GM12878 (cell line): ENCODE measurements around the gene ZDHHC19. TPM values are rescaled to one million over a fixed set of nuclear protein-coding genes. Genes with fewer than 3 reads are reported as not detected.

Experiments used
- ATAC-seq: fragments of 200-7000 bp; cut with Tn5 transposase; 3 replicates; pipeline ENCODE4 v1.9.1; 2020; ENCODE audit warnings: mild to moderate bottlenecking, moderate library complexity
- BruUV-seq: library from RNA; stranded (reverse); fragments of 400-500 nt; replicated peaks from 2 replicates; lab custom pipeline; 2021; lab: Mats Ljungman, UMichigan
- CTCF ChIA-PET: fragments of 300-600 bp; sonication (Branson Sonifier 250); formaldehyde crosslinking; extraction: SDS; loops from one replicate; lab custom pipeline; 2021; ENCODE audit warnings: inconsistent platforms; lab: Yijun Ruan, JAX
- POLR2A ChIA-PET: fragments of 350-600 bp; formaldehyde crosslinking; extraction: SDS; loops from one replicate; lab custom pipeline; 2021; ENCODE audit warnings: inconsistent platforms; lab: Charles Lee
- RAD21 ChIA-PET: fragments of 300-600 bp; sonication (Branson Sonifier 250); formaldehyde crosslinking; loops from one replicate; lab custom pipeline; 2023; ENCODE audit warnings: antibody characterized with exemption; ENCODE audit not compliant: unreplicated experiment; lab: Charles Lee
- SMC1A ChIA-PET: fragments of 300-600 bp; sonication (Branson Sonifier 250); formaldehyde crosslinking; loops from one replicate; lab custom pipeline; 2023; ENCODE audit not compliant: unreplicated experiment, uncharacterized antibody; lab: Charles Lee
- DNase-seq: peaks from one replicate; pipeline ENCODE4 v3.0.0-alpha.2; 2011; ENCODE audit warnings: low read depth, low spot score
- FAIRE-seq: peaks from 3 replicates; lab custom pipeline; 2011; peaks lifted over from hg19 to GRCh38; lab: Jason Lieb, UNC
- H2AFZ ChIP-seq: 2 replicates; pipeline ENCODE4 v1.6.0; 2011; ENCODE audit warnings: low read depth, low read length, control low read depth; ENCODE audit not compliant: control insufficient read depth
- H3K27ac ChIP-seq: 2 replicates; pipeline ENCODE4 v1.5.1; 2011; ENCODE audit warnings: control low read depth; ENCODE audit not compliant: control insufficient read depth, insufficient read depth
- H3K27me3 ChIP-seq, 2 experiments: replicated peaks in 1 of 2; 2 replicates each; pipeline versions ENCODE4 v1.6.0 to v1.6.1; 2011; ENCODE audit warnings: low read length in 1 of 2; ENCODE audit not compliant: control insufficient read depth in 2 of 2, insufficient read depth in 2 of 2
- H3K36me3 ChIP-seq, 2 experiments: 2 replicates each; pipeline ENCODE4 v1.5.1; 2011; ENCODE audit warnings: low read length in 1 of 2; ENCODE audit not compliant: control insufficient read depth in 2 of 2, insufficient read depth in 2 of 2
- H3K4me1 ChIP-seq: 2 replicates; pipeline ENCODE4 v1.6.1; 2011; ENCODE audit warnings: mild to moderate bottlenecking, low read length, moderate library complexity, mixed read lengths; ENCODE audit not compliant: control insufficient read depth, insufficient read depth
- H3K4me2 ChIP-seq: 2 replicates; pipeline ENCODE4 v1.6.0; 2011; ENCODE audit warnings: control low read depth; ENCODE audit not compliant: control insufficient read depth, insufficient read depth
- H3K4me3 ChIP-seq: fragments of 200-600 bp; sonication (generic); 2 replicates; pipeline ENCODE4 v1.5.1; 2016
- H3K79me2 ChIP-seq: 2 replicates; pipeline ENCODE4 v1.6.0; 2011; ENCODE audit warnings: low read length; ENCODE audit not compliant: control insufficient read depth, insufficient read depth
- H3K9ac ChIP-seq: 2 replicates; pipeline ENCODE4 v1.8.0; 2011; ENCODE audit warnings: low read length, control low read depth, mixed read lengths; ENCODE audit not compliant: control insufficient read depth, insufficient read depth
- H3K9me3 ChIP-seq: replicated peaks from 3 replicates; pipeline ENCODE4 v1.5.1; 2011; ENCODE audit warnings: mild to moderate bottlenecking, low read length; ENCODE audit not compliant: control insufficient read depth, insufficient read depth
- H4K20me1 ChIP-seq: 2 replicates; pipeline ENCODE4 v1.6.0; 2011; ENCODE audit not compliant: control insufficient read depth, insufficient read depth
- BCL11A ChIP-seq: IDR thresholded peaks from 2 replicates; pipeline ENCODE4 v1.6.1; 2011; ENCODE audit warnings: low read depth, low read length
- BCLAF1 ChIP-seq: fragments of 450-650 bp; IDR thresholded peaks from 2 replicates; pipeline ENCODE4 v1.6.1; 2017; ENCODE audit warnings: antibody characterized with exemption, mild to moderate bottlenecking, moderate library complexity
- EGR1 ChIP-seq, 2 experiments: IDR thresholded peaks; 1 replicate in 1 of 2; 2 replicates in 1 of 2; pipeline ENCODE4 v1.6.1; 2011 to 2012; ENCODE audit warnings: low read depth in 2 of 2, low read length in 2 of 2, borderline replicate concordance in 1 of 2, mild to moderate bottlenecking in 1 of 2, moderate library complexity in 1 of 2
- MEF2A ChIP-seq: IDR thresholded peaks from 2 replicates; pipeline ENCODE4 v1.6.1; 2011; ENCODE audit warnings: low read depth, mild to moderate bottlenecking, low read length, moderate library complexity; ENCODE audit not compliant: insufficient read depth
- POLR2A ChIP-seq: IDR thresholded peaks from 2 replicates; pipeline ENCODE4 v1.6.1; 2011; ENCODE audit warnings: low read depth, mild to moderate bottlenecking, low read length
- RELB ChIP-seq: fragments of 450-650 bp; IDR thresholded peaks from 2 replicates; pipeline ENCODE4 v1.6.1; 2017; ENCODE audit warnings: low read depth, mild to moderate bottlenecking, moderate library complexity
- STAT3 ChIP-seq: IDR thresholded peaks from 2 replicates; pipeline ENCODE4 v1.6.1; 2011; ENCODE audit warnings: low read depth, low read length, improper control_type of control experiment
- WGBS: methylation state at CpG from one replicate; pipeline ENCODE4 v1.1.6; 2016; ENCODE audit warnings: low lambda C conversion rate; ENCODE audit not compliant: insufficient replicate concordance, insufficient coverage; ENCODE audit errors: missing lambda C conversion rate; 5-methylcytosine and 5-hydroxymethylcytosine counted together
- in situ Hi-C: fragments of 300-500 bp; cut with MboI; formaldehyde crosslinking; loops from 9 replicates; pipeline ENCODE4 v1.14.3; 2018; ENCODE audit warnings: mixed read lengths
- intact Hi-C: fragments of 100-400 bp; cut with micrococcal nuclease; formaldehyde crosslinking; loops from one replicate; pipeline ENCODE4 v1.14.2; 2022; ENCODE audit not compliant: unreplicated experiment
- polyA plus RNA-seq, 11 experiments: library from polyadenylated mRNA; depleted of rRNA in 4 of 11; unstranded in 6 of 11; stranded (reverse) in 5 of 11; fragments of >200 nt; fragmentation: Nextera tagmentation in 4 of 11; fragmentation: Illumina TruSeq in 1 of 11; extraction: Ambion mirVana in 4 of 11; extraction: Trizol in 1 of 11; gene quantifications; 1 replicate in 1 of 11; 2 replicates in 10 of 11; pipeline versions ENCODE4 v1.2.1 to v1.2.3, GENCODE V29; 2011 to 2016; ENCODE audit warnings: inconsistent platforms in 2 of 11, missing spikeins in 2 of 11, low read depth in 1 of 11
- total RNA-seq, 4 experiments: library from RNA; depleted of rRNA in 3 of 4; stranded (reverse); fragments of >200 nt in 3 of 4; fragmentation: Illumina TruSeq in 1 of 4; extraction: Trizol in 1 of 4; gene quantifications; 2 replicates each; pipeline versions ENCODE4 v1.2.1 to v1.2.3, GENCODE V29; 2013 to 2021
- TF ChIP-seq, protein P1 (sequence below): fragments of 450-650 bp; IDR thresholded peaks from 2 replicates; pipeline ENCODE4 v1.6.1; 2017; ENCODE audit warnings: mild to moderate bottlenecking, low read depth, inconsistent platforms; ENCODE audit not compliant: poor library complexity, severe bottlenecking
- TF ChIP-seq, protein P2 (sequence below): IDR thresholded peaks from 2 replicates; pipeline ENCODE4 v1.6.1; 2011; ENCODE audit warnings: low read depth, low read length, improper control_type of control experiment, borderline replicate concordance
- TF ChIP-seq, protein P3 (sequence below): fragments of 450-650 bp; IDR thresholded peaks from 2 replicates; pipeline ENCODE4 v1.6.1; 2014; ENCODE audit warnings: mild to moderate bottlenecking

ZDHHC19 gene
- total and polyA plus RNA-seq, 10 of the 15 experiments (the other 5 are each of a cell fraction or from before 2014, with no cell fraction given) = 0.26 TPM; not detected in 9

- Histone ChIP-seq H3K79me2 (no peaks in the 10 kb centered on the region), H3K9ac (no peak overlapping the region), H3K36me3 (no peaks in the 10 kb centered on the region), H3K9me3 (no peaks in the 10 kb centered on the region), H3K4me1 (peaks cover 10% of the 10 kb centered on the region), H2AFZ (no peak overlapping the region), H3K4me3 (no peak overlapping the region), H3K4me2 (no peak overlapping the region), H3K27ac (no peak overlapping the region), H4K20me1 (no peaks in the 10 kb centered on the region), H3K27me3 (no peaks in the 10 kb centered on the region)
- ChIA-PET SMC1A (interaction anchor here (1.4 kb wide), 1 partner anchor 15 kb away, joined by 3 read pairs; no protein-coding TSS in a partner anchor), CTCF (interaction anchor here (1.0 kb wide), 1 partner anchor 303 kb away, joined by 3 read pairs; no protein-coding TSS in a partner anchor), RAD21 (no interaction called here), POLR2A (no interaction called here)
- FAIRE-seq = no peak
- 80% methylated on average over 10 of the region's 10 CpGs for WGBS
- intact Hi-C loops = no loop called here
- no peak for ATAC-seq
- in situ Hi-C loops = no loop called here
- no peak for DNase-seq
- BruUV-seq = no TSS peak
- TF ChIP-seq RELB (no peak), MEF2A (no peak), BCLAF1 (no peak), EGR1 (IDR thresholded peaks at IDR 0.05; ENCODE audit: borderline replicate concordance in 1 of 2, low read depth in 2 of 2, low read length in 2 of 2) (no peak), STAT3 (no peak), BCL11A (no peak), POLR2A (no peak)
- TF ChIP-seq, protein P1, sequence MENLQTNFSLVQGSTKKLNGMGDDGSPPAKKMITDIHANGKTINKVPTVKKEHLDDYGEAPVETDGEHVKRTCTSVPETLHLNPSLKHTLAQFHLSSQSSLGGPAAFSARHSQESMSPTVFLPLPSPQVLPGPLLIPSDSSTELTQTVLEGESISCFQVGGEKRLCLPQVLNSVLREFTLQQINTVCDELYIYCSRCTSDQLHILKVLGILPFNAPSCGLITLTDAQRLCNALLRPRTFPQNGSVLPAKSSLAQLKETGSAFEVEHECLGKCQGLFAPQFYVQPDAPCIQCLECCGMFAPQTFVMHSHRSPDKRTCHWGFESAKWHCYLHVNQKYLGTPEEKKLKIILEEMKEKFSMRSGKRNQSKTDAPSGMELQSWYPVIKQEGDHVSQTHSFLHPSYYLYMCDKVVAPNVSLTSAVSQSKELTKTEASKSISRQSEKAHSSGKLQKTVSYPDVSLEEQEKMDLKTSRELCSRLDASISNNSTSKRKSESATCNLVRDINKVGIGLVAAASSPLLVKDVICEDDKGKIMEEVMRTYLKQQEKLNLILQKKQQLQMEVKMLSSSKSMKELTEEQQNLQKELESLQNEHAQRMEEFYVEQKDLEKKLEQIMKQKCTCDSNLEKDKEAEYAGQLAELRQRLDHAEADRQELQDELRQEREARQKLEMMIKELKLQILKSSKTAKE = no peak
- TF ChIP-seq, protein P2, sequence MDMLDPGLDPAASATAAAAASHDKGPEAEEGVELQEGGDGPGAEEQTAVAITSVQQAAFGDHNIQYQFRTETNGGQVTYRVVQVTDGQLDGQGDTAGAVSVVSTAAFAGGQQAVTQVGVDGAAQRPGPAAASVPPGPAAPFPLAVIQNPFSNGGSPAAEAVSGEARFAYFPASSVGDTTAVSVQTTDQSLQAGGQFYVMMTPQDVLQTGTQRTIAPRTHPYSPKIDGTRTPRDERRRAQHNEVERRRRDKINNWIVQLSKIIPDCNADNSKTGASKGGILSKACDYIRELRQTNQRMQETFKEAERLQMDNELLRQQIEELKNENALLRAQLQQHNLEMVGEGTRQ = no peak
- TF ChIP-seq, protein P3, sequence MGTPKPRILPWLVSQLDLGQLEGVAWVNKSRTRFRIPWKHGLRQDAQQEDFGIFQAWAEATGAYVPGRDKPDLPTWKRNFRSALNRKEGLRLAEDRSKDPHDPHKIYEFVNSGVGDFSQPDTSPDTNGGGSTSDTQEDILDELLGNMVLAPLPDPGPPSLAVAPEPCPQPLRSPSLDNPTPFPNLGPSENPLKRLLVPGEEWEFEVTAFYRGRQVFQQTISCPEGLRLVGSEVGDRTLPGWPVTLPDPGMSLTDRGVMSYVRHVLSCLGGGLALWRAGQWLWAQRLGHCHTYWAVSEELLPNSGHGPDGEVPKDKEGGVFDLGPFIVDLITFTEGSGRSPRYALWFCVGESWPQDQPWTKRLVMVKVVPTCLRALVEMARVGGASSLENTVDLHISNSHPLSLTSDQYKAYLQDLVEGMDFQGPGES = no peak
Observed at GRCh38 chr3:196215493-196216020, 4.4 kb upstream of the ZDHHC19 start.
